ENCODE results near the gene ZBTB38.

The ZBTB38 gene

DNA sequence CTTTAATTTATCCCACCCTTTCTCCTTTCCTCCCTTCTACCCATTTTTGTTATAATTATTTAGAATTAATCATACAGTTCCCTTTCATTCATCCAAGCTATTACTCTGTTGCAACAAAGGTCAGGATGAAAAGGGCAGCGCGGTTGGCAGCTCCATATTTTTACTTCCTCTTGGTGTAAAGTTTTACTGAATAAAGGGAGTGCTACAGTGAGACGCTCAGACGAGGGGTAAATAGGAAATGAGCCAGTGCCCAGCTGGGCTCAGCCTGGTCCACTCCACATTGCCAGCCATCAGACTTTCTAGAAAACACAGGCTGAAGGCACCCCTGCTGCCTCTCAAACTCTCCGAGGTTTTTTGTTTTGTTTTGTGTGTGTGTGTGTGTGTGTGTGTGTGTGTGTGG, 21.9 kb upstream of the ZBTB38 start:
- TF ChIP-seq GABPA (IDR thresholded peaks at IDR 0.05; ENCODE audit: low read depth) (no peak), CTCF (IDR thresholded peaks at IDR 0.05; ENCODE audit: insufficient read depth, low read length) (no peak), SPI1 (IDR thresholded peaks at IDR 0.05; ENCODE audit: borderline replicate concordance, low read depth) (peak; percentile 27; the same call in 1 of the 2 replicates), POLR2AphosphoS5 (IDR thresholded peaks at IDR 0.05; ENCODE audit: low read depth) (no peak)
- Histone ChIP-seq H3K4me3 (replicated peaks; ENCODE audit: insufficient read depth, low read length) (no peak overlapping the region), H3K27me3 (ENCODE audit: insufficient read depth, poor library complexity, severe bottlenecking) (no peaks in the 10 kb centered on the region), H3K27ac (replicated peaks) (peak overlapping the region; percentile 41; the same call in 1 of the 2 replicates)
- DNase-seq (ENCODE audit: low read depth in 1 of 2, low spot score in 1 of 2), result peak; percentile 50 to 60

DNA sequence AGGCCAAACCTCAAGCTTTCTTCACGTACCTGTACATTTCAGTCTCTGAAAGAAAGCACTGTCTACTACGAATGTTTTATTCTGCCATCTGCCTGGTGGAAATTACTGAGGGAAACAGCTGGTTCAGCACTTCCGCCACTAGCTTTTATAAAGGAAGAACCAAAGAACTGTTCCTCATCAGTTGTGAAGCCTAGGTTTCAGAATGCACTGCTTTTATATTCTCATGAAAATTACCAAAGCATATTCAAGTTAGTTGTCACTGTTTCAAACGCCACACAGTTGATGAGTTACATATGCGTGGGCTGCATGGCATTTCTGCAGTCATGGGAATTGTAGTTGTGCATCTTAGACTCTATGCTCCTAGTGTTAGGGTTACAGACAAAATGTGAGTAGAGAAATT, 21.5 kb upstream of the ZBTB38 start:
- no peak for TF ChIP-seq CTCF (IDR thresholded peaks at IDR 0.05; ENCODE audit: insufficient read depth, low read length)
- no peak for TF ChIP-seq SPI1 (IDR thresholded peaks at IDR 0.05; ENCODE audit: borderline replicate concordance, low read depth)
- no peak for TF ChIP-seq GABPA (IDR thresholded peaks at IDR 0.05; ENCODE audit: low read depth)
- H3K27me3 ChIP-seq (ENCODE audit: insufficient read depth, poor library complexity, severe bottlenecking), result no peaks in the 10 kb centered on the region
- H3K27ac ChIP-seq (replicated peaks), result peak overlapping the region; percentile 41; the same call in 1 of the 2 replicates
- DNase-seq (ENCODE audit: low read depth in 1 of 2, low spot score in 1 of 2), result peak in 1 of 2 experiments; percentile 10
- no peak overlapping the region for H3K4me3 ChIP-seq (replicated peaks; ENCODE audit: insufficient read depth, low read length)

- no peak for DNase-seq (ENCODE audit: low read depth in 1 of 2, low spot score in 1 of 2)
- no peak overlapping the region for H3K4me3 ChIP-seq (replicated peaks; ENCODE audit: insufficient read depth, low read length)
- peaks cover 3% of the 10 kb centered on the region for H3K27me3 ChIP-seq (ENCODE audit: insufficient read depth, poor library complexity, severe bottlenecking)
- no peak overlapping the region for H3K27ac ChIP-seq (replicated peaks)
- TF ChIP-seq CTCF (IDR thresholded peaks at IDR 0.05; ENCODE audit: insufficient read depth, low read length), result no peak
Observed at GRCh38 chr3:141348837-141349236, 19.5 kb upstream of the ZBTB38 start.

DNA sequence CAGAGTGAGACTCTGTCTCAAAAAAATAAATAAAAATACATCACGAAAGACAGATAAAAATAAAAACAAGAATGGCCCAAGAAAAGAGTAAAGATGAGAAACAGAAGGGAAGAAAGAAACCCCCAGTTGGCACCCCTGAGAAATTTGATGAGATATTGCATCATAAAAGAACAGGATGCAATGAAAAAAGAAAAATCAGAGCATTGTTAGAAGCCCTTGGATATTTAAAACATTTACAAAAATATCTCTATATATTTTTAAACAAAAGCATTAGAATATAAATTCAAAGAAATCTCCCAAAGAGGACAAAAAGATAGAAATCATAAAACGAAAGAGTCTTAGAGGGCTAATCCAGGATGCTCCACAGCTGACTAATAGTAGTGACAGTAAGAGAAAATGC, 18.6 kb upstream of the ZBTB38 start:
- TF ChIP-seq POLR2AphosphoS5 (IDR thresholded peaks at IDR 0.05; ENCODE audit: low read depth), result no peak
- Histone ChIP-seq H3K27ac (replicated peaks) (no peak overlapping the region), H3K27me3 (ENCODE audit: insufficient read depth, poor library complexity, severe bottlenecking) (peaks cover 3% of the 10 kb centered on the region), H3K4me3 (replicated peaks; ENCODE audit: insufficient read depth, low read length) (no peak overlapping the region)
- no peak for DNase-seq (ENCODE audit: low read depth in 1 of 2, low spot score in 1 of 2)

GRCh38 chr3:141350666-141351065, 17.6 kb upstream of the ZBTB38 start:
- Histone ChIP-seq H3K4me3 (replicated peaks; ENCODE audit: insufficient read depth, low read length) (no peak overlapping the region), H3K27ac (replicated peaks) (no peak overlapping the region), H3K27me3 (ENCODE audit: insufficient read depth, poor library complexity, severe bottlenecking) (peaks cover 3% of the 10 kb centered on the region)
- DNase-seq (ENCODE audit: low read depth in 1 of 2, low spot score in 1 of 2), result no peak
- TF ChIP-seq SPI1 (IDR thresholded peaks at IDR 0.05; ENCODE audit: borderline replicate concordance, low read depth) (no peak), POLR2AphosphoS5 (IDR thresholded peaks at IDR 0.05; ENCODE audit: low read depth) (no peak), GABPA (IDR thresholded peaks at IDR 0.05; ENCODE audit: low read depth) (no peak), CTCF (IDR thresholded peaks at IDR 0.05; ENCODE audit: insufficient read depth, low read length) (no peak)
- TF ChIP-seq, protein P1, sequence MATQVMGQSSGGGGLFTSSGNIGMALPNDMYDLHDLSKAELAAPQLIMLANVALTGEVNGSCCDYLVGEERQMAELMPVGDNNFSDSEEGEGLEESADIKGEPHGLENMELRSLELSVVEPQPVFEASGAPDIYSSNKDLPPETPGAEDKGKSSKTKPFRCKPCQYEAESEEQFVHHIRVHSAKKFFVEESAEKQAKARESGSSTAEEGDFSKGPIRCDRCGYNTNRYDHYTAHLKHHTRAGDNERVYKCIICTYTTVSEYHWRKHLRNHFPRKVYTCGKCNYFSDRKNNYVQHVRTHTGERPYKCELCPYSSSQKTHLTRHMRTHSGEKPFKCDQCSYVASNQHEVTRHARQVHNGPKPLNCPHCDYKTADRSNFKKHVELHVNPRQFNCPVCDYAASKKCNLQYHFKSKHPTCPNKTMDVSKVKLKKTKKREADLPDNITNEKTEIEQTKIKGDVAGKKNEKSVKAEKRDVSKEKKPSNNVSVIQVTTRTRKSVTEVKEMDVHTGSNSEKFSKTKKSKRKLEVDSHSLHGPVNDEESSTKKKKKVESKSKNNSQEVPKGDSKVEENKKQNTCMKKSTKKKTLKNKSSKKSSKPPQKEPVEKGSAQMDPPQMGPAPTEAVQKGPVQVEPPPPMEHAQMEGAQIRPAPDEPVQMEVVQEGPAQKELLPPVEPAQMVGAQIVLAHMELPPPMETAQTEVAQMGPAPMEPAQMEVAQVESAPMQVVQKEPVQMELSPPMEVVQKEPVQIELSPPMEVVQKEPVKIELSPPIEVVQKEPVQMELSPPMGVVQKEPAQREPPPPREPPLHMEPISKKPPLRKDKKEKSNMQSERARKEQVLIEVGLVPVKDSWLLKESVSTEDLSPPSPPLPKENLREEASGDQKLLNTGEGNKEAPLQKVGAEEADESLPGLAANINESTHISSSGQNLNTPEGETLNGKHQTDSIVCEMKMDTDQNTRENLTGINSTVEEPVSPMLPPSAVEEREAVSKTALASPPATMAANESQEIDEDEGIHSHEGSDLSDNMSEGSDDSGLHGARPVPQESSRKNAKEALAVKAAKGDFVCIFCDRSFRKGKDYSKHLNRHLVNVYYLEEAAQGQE (IDR thresholded peaks at IDR 0.05; ENCODE audit: insufficient replicate concordance, low read depth), result no peak
